A204.1 (cell line): ENCODE results near the gene PCSK2.

ENCODE experiments used
- FAIRE-seq: peaks from 2 replicates; lab custom pipeline; 2012; peaks lifted over from hg19 to GRCh38; lab: Jason Lieb, UNC

PCSK2 gene

DNA sequence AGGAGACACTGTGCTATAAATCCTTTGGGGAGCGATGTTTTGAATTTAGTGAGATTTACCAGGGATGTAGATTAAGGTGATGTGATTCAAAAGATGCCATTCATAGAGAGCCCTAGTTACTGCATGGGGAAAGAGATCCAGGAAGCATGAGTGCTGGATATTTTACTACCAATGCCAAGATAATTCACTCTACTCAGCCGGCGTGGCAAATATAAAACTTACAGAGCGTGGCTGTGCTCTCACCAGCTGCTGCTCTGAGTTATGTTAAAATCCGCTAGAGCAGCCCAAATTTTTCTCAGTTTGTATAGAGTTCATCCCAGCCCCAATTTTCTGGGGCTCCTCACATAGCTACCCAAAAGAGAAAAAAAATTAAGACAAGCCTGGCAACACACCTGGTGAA, 255.7 kb downstream of the PCSK2 start:
- FAIRE-seq: no peak

GRCh38 chr20:17485017-17485416, 258.2 kb downstream of the PCSK2 start:
- FAIRE-seq: no peak

GRCh38 chr20:17488916-17489600, 262.2 kb downstream of the PCSK2 start:
- FAIRE-seq: no peak

GRCh38 chr20:17490501-17490900, 263.7 kb downstream of the PCSK2 start:
- FAIRE-seq: no peak

DNA sequence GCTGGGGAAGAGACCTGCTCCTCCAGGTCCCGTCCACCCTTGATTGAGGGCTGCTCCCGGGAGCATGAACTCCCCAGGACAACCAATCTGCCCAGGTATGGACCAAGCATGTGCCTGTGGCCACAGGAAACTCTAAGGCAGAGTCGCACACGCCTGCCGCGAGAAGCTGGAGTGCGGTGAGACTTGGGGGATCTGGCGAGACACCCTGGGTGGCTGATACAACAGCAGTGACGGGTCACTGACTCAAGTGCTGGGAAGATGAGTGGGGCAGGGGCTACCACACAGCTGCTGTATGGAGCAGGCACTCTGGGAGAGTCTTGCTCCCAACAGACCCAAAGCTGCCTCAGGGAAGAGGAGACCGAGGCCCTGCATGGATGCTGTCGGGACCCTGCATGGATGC, 264.2 kb downstream of the PCSK2 start:
- FAIRE-seq: no peak

DNA sequence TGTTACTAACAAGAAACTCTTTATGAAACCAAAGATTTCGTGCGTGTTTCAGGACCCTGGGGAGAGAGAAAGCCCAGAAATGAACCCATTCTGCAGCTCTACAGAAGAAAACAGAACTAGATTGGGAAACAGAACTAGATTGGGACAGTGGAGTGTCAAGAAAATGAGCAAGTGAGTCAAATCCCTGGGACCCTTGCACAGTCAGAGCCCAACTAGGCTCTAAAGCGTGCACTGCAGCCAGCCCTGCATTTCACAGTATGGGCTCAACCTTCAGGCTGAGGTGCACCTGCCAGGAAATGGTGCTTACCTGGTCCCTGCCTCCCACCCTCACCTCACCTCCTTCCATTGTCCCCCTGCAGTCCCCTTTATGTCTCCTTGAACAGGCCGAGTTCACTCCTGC, 264.6 kb downstream of the PCSK2 start:
- FAIRE-seq: no peak

DNA sequence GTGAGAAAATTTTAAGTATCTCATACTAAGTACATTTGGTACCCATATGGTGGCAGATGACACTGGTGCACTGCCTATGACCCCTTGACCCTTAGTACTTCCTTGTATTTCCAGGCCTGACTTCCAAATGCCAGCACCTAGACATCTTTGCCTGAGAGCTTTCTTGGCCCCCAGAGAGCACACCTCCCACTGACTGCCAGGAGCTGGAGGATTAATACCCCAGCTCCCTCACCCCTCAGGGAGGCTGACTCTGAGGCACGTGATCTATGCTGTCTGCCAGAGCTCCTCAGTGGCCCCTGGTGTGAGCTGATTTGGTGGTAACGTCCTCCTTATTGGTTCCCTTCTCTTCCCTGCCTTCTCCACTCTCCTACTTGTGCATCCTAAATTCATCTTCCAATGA, 266.3 kb downstream of the PCSK2 start:
- no peak for FAIRE-seq

GRCh38 chr20:17494201-17494600, 267.4 kb downstream of the PCSK2 start:
- FAIRE-seq: no peak

GRCh38 chr20:17495826-17496225, 269.0 kb downstream of the PCSK2 start:
- no peak for FAIRE-seq

DNA sequence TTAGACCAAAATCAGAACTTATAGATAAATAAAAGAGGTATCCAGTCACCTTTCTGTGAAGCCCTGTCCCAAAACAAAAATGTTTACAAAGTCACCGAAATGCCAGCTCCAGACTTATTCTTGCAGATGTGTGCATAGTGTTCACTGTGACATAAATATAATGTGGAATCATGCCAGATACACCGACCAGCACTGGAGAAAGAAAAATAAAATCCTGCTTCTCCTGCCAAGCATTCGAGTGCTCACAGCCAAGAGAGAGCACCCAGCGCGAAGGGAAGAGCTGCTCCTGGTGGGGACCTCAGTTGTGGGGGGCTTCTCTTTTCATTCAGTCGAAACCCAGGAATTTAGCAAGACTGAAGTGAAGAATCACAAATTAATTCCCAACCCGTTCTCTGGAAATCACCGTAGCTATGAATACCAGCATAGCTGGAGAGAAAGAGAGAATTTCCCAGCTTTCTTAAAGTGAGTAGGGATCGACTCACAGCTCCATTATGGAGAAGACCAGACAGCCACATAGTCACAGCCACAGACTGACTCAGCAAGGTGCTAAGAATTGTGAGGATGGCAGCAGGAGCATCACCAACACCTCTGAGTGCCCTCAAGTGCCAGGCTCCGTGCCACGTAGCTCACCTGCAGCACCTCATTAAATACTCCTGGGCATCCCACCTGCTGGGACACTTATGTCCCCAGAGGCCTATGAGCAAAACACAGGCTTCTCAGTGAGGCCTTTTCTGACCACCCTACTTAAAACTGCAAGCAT, 271.2 kb downstream of the PCSK2 start:
- FAIRE-seq: no peak

GRCh38 chr20:17498641-17499040, 271.8 kb downstream of the PCSK2 start:
- FAIRE-seq: no peak

- no peak for FAIRE-seq
Observed at GRCh38 chr20:17499041-17499440, 272.2 kb downstream of the PCSK2 start.

DNA sequence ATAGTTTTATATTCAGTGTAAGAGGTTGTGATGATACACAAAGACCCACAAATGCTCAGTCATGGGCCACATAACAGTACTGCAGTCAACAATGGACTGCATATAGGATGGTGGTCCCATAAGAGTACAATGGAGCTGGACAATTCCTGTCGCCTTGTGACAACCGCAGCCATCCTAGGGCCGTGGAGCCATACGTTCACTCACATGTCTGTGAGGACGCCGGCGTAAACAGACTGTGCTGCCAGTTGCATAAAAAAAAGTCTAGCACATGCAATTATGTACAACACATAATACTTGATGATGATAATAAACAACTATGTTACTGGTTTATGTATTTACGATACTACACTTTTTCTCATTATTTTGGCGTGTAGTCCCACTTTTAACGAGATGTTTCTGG, 273.4 kb downstream of the PCSK2 start:
- no peak for FAIRE-seq

GRCh38 chr20:17500826-17501225, 274.0 kb downstream of the PCSK2 start:
- no peak for FAIRE-seq

DNA sequence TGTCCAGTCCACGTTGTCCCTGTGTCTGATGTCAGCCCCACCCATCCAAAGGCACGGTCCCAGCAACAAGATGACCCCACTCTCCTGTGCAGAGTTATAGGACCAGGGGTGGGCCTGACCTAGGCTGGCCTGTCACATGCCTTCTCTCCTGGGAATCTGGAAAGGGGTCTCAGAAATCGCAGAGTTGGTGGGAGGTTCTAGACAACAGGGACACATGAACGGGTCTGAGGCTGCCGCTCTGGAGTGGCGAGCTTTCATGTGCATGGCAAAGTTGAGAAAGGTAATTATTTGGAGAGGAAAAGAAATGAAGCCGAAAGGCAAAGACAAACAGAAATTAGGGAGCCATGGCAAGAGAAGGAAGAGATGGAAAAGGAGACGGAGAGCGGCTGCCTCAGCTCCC, 274.9 kb downstream of the PCSK2 start:
- FAIRE-seq: no peak

- FAIRE-seq: no peak
Observed at GRCh38 chr20:17502105-17502504, 275.3 kb downstream of the PCSK2 start.

DNA sequence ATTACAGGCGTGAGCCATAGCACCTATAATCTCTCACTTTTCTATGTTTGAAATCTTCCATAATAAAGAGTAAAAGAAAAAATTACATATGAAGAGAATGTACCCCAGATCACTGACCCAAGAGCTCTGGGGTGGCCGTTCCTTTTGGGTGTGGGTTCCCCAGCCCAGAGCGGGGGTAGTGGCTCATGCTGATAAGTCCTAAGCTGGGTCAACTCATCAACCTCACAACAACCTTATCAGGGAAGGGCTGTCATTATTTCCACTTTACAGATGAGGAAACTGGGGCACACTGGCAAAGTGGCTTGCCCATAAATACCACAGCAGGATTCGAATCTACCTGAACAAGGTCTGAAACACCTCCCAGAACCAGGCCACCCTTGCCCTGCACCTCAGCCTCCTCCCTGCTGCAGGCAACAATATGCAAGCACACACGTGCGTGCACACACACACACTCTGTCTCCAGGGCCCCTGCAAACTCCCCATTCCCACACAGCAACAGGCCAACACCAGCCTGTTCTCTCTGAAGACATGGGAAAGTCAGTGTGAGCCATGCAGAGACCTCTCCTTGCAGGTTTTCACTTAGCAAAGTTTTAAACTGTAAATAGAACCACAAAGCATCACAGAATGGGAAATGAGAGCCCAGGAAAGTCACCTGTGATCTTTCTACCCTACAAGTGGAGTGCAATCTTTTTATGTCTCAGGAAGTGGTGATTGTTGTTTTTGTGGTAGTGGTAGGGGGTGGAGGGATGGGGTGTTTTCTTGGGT, 276.6 kb downstream of the PCSK2 start:
- no peak for FAIRE-seq

GRCh38 chr20:17504066-17504897, 277.4 kb downstream of the PCSK2 start:
- no peak for FAIRE-seq

GRCh38 chr20:17504898-17505635, 278.2 kb downstream of the PCSK2 start:
- FAIRE-seq: peak; percentile 97

- no peak for FAIRE-seq
Observed at GRCh38 chr20:17505636-17506517, 279.0 kb downstream of the PCSK2 start.

- no peak for FAIRE-seq
Observed at GRCh38 chr20:17507032-17507431, 280.2 kb downstream of the PCSK2 start.
